Activated CD4-positive, alpha-beta T cell treated with anti-CD3 and anti-CD28 coated beads, Interleukin-2, amount 10 ng/mL, durations not matched to agents 24 days and 14 days (primary cell): ENCODE measurements around the gene EPHA6. TPM values are rescaled to one million over a fixed set of nuclear protein-coding genes. Genes with fewer than 3 reads are reported as not detected.
"Not testable (repeated sequence)": the region's sequence is repeated elsewhere in the genome, so short reads cannot be mapped to it uniquely, and the experiment has no call there.

Source experiments
- DNase-seq: peaks from one replicate; pipeline ENCODE4 v3.0.0; 2022
- H3K27ac Mint-ChIP-seq: one replicate; pipeline ENCODE4 v1.8.0; 2022; ENCODE audit warnings: mild to moderate bottlenecking, mixed read lengths
- H3K27me3 Mint-ChIP-seq: one replicate; pipeline ENCODE4 v1.8.0; 2022; ENCODE audit warnings: mixed read lengths
- H3K36me3 Mint-ChIP-seq: one replicate; pipeline ENCODE4 v1.8.0; 2022; ENCODE audit warnings: low read depth, mild to moderate bottlenecking, mixed read lengths
- H3K4me1 Mint-ChIP-seq: one replicate; pipeline ENCODE4 v1.8.0; 2021; ENCODE audit warnings: mixed read lengths
- H3K4me3 Mint-ChIP-seq: one replicate; pipeline ENCODE4 v1.8.0; 2022; ENCODE audit warnings: mild to moderate bottlenecking, moderate library complexity, mixed read lengths
- H3K9me3 Mint-ChIP-seq: one replicate; pipeline ENCODE4 v1.8.0; 2021; ENCODE audit warnings: mixed read lengths
- intact Hi-C: fragments of 100-400 bp; cut with micrococcal nuclease; formaldehyde crosslinking; loops from one replicate; pipeline ENCODE4 v1.15.1; 2023
- total RNA-seq: library from RNA; stranded (reverse); gene quantifications from 2 replicates; pipeline ENCODE4 v1.2.3, GENCODE V29; 2022

Gene EPHA6
- total RNA-seq, 1 donor from 2014 or later, result not detected

GRCh38 chr3:97021778-97022177, 207.4 kb downstream of the EPHA6 start:
- Mint-ChIP-seq H3K27ac (no peak overlapping the region), H3K9me3 (peaks cover 9% of the 10 kb centered on the region), H3K4me3 (no peak overlapping the region), H3K27me3 (no peaks in the 10 kb centered on the region), H3K4me1 (no peaks in the 10 kb centered on the region), H3K36me3 (no peaks in the 10 kb centered on the region)
- no peak for DNase-seq
- intact Hi-C loops, result no loop called here

GRCh38 chr3:97025612-97026011, 211.2 kb downstream of the EPHA6 start:
- H3K27me3 Mint-ChIP-seq, H3K36me3 Mint-ChIP-seq, H3K9me3 Mint-ChIP-seq, DNase-seq, intact Hi-C loops, H3K4me1 Mint-ChIP-seq, H3K4me3 Mint-ChIP-seq, H3K27ac Mint-ChIP-seq: not testable (repeated sequence)

GRCh38 chr3:97029972-97030371, 215.6 kb downstream of the EPHA6 start:
- Mint-ChIP-seq H3K9me3 (peaks cover 9% of the 10 kb centered on the region), H3K4me1 (no peaks in the 10 kb centered on the region), H3K4me3 (no peak overlapping the region), H3K27me3 (no peaks in the 10 kb centered on the region), H3K27ac (no peak overlapping the region), H3K36me3 (no peaks in the 10 kb centered on the region)
- no peak for DNase-seq
- intact Hi-C loops, result no loop called here

- Mint-ChIP-seq H3K9me3 (no peaks in the 10 kb centered on the region), H3K4me1 (no peaks in the 10 kb centered on the region), H3K27ac (no peak overlapping the region), H3K36me3 (no peaks in the 10 kb centered on the region), H3K27me3 (no peaks in the 10 kb centered on the region), H3K4me3 (no peak overlapping the region)
- DNase-seq, result no peak
- intact Hi-C loops, result no loop called here
Measured at GRCh38 chr3:97037294-97037943, 223.0 kb downstream of the EPHA6 start.

GRCh38 chr3:97043411-97043810, 229.0 kb downstream of the EPHA6 start:
- intact Hi-C loops, result no loop called here
- no peak overlapping the region for H3K4me3 Mint-ChIP-seq
- H3K36me3 Mint-ChIP-seq, result no peaks in the 10 kb centered on the region
- no peaks in the 10 kb centered on the region for H3K9me3 Mint-ChIP-seq
- no peaks in the 10 kb centered on the region for H3K27me3 Mint-ChIP-seq
- no peak overlapping the region for H3K27ac Mint-ChIP-seq
- H3K4me1 Mint-ChIP-seq, result no peaks in the 10 kb centered on the region
- DNase-seq, result no peak

- Mint-ChIP-seq H3K4me3 (no peak overlapping the region), H3K27ac (no peak overlapping the region), H3K36me3 (no peaks in the 10 kb centered on the region), H3K27me3 (no peaks in the 10 kb centered on the region), H3K4me1 (no peaks in the 10 kb centered on the region), H3K9me3 (no peaks in the 10 kb centered on the region)
- intact Hi-C loops, result no loop called here
- no peak for DNase-seq
Measured at GRCh38 chr3:97057365-97057764, 243.0 kb downstream of the EPHA6 start.

- no peaks in the 10 kb centered on the region for H3K4me1 Mint-ChIP-seq
- H3K27ac Mint-ChIP-seq, result no peak overlapping the region
- H3K27me3 Mint-ChIP-seq, result no peaks in the 10 kb centered on the region
- intact Hi-C loops, result no loop called here
- no peak for DNase-seq
- no peaks in the 10 kb centered on the region for H3K9me3 Mint-ChIP-seq
- H3K36me3 Mint-ChIP-seq, result no peaks in the 10 kb centered on the region
- no peak overlapping the region for H3K4me3 Mint-ChIP-seq
Measured at GRCh38 chr3:97059168-97059567, 244.8 kb downstream of the EPHA6 start.

GRCh38 chr3:97066531-97066930, 252.1 kb downstream of the EPHA6 start:
- DNase-seq, result no peak
- no peaks in the 10 kb centered on the region for H3K36me3 Mint-ChIP-seq
- H3K27me3 Mint-ChIP-seq, result no peaks in the 10 kb centered on the region
- H3K27ac Mint-ChIP-seq, result no peak overlapping the region
- no peaks in the 10 kb centered on the region for H3K9me3 Mint-ChIP-seq
- no peaks in the 10 kb centered on the region for H3K4me1 Mint-ChIP-seq
- no peak overlapping the region for H3K4me3 Mint-ChIP-seq
- intact Hi-C loops, result no loop called here

GRCh38 chr3:97070302-97070701, 255.9 kb downstream of the EPHA6 start:
- H3K4me1 Mint-ChIP-seq, result no peaks in the 10 kb centered on the region
- no peak overlapping the region for H3K4me3 Mint-ChIP-seq
- no peaks in the 10 kb centered on the region for H3K27me3 Mint-ChIP-seq
- intact Hi-C loops, result no loop called here
- H3K36me3 Mint-ChIP-seq, result no peaks in the 10 kb centered on the region
- DNase-seq, result no peak
- H3K27ac Mint-ChIP-seq, result no peak overlapping the region
- H3K9me3 Mint-ChIP-seq, result no peaks in the 10 kb centered on the region

GRCh38 chr3:97074546-97074945, 260.2 kb downstream of the EPHA6 start:
- intact Hi-C loops, result no loop called here
- H3K4me3 Mint-ChIP-seq, result no peak overlapping the region
- H3K27me3 Mint-ChIP-seq, result no peaks in the 10 kb centered on the region
- no peak overlapping the region for H3K27ac Mint-ChIP-seq
- H3K4me1 Mint-ChIP-seq, result no peaks in the 10 kb centered on the region
- no peak for DNase-seq
- no peaks in the 10 kb centered on the region for H3K9me3 Mint-ChIP-seq
- no peaks in the 10 kb centered on the region for H3K36me3 Mint-ChIP-seq

- Mint-ChIP-seq H3K36me3 (no peaks in the 10 kb centered on the region), H3K27ac (no peak overlapping the region), H3K4me1 (no peaks in the 10 kb centered on the region), H3K4me3 (no peak overlapping the region), H3K27me3 (no peaks in the 10 kb centered on the region), H3K9me3 (no peaks in the 10 kb centered on the region)
- no peak for DNase-seq
- intact Hi-C loops, result no loop called here
Measured at GRCh38 chr3:97076673-97077072, 262.3 kb downstream of the EPHA6 start.

GRCh38 chr3:97089621-97090020, 275.2 kb downstream of the EPHA6 start:
- no peaks in the 10 kb centered on the region for H3K36me3 Mint-ChIP-seq
- no peak for DNase-seq
- no peaks in the 10 kb centered on the region for H3K27me3 Mint-ChIP-seq
- no peak overlapping the region for H3K4me3 Mint-ChIP-seq
- peaks cover 3% of the 10 kb centered on the region for H3K9me3 Mint-ChIP-seq
- intact Hi-C loops, result no loop called here
- no peak overlapping the region for H3K27ac Mint-ChIP-seq
- H3K4me1 Mint-ChIP-seq, result no peaks in the 10 kb centered on the region

GRCh38 chr3:97102641-97103040, 288.2 kb downstream of the EPHA6 start:
- no peaks in the 10 kb centered on the region for H3K9me3 Mint-ChIP-seq
- no peaks in the 10 kb centered on the region for H3K4me1 Mint-ChIP-seq
- no peaks in the 10 kb centered on the region for H3K36me3 Mint-ChIP-seq
- DNase-seq, result no peak
- no peak overlapping the region for H3K27ac Mint-ChIP-seq
- no peak overlapping the region for H3K4me3 Mint-ChIP-seq
- intact Hi-C loops, result no loop called here
- no peaks in the 10 kb centered on the region for H3K27me3 Mint-ChIP-seq

- Mint-ChIP-seq H3K27ac (no peak overlapping the region), H3K4me1 (no peaks in the 10 kb centered on the region), H3K4me3 (no peak overlapping the region), H3K9me3 (no peaks in the 10 kb centered on the region), H3K36me3 (no peaks in the 10 kb centered on the region), H3K27me3 (no peaks in the 10 kb centered on the region)
- intact Hi-C loops, result no loop called here
- DNase-seq, result no peak
Measured at GRCh38 chr3:97105989-97106651, 291.7 kb downstream of the EPHA6 start.

- Mint-ChIP-seq H3K4me1 (no peaks in the 10 kb centered on the region), H3K27ac (no peak overlapping the region), H3K27me3 (no peaks in the 10 kb centered on the region), H3K36me3 (no peaks in the 10 kb centered on the region), H3K9me3 (no peaks in the 10 kb centered on the region), H3K4me3 (no peak overlapping the region)
- no peak for DNase-seq
- intact Hi-C loops, result no loop called here
Measured at GRCh38 chr3:97106652-97106989, 292.2 kb downstream of the EPHA6 start.
